ENCODE data around the gene BBS9.

- TF ChIP-seq POLR2A (IDR thresholded peaks at IDR 0.05; ENCODE audit: low read depth, low read length) (no peak), CTCF (IDR thresholded peaks at IDR 0.05; ENCODE audit: extremely low read depth in 1 of 2, insufficient read depth in 1 of 2, low read depth in 1 of 2, low read length in 2 of 2) (no peak), FOS (IDR thresholded peaks at IDR 0.05; ENCODE audit: borderline replicate concordance, insufficient read depth, low read length) (no peak), POLR2AphosphoS5 (IDR thresholded peaks at IDR 0.05; ENCODE audit: insufficient read depth, low read depth, low read length) (no peak), EZH2 (IDR thresholded peaks at IDR 0.05; ENCODE audit: borderline replicate concordance, low read depth, low read length, severe bottlenecking) (no peak), MYC (IDR thresholded peaks at IDR 0.05; ENCODE audit: low read depth, low read length) (no peak), JUN (IDR thresholded peaks at IDR 0.05; ENCODE audit: borderline replicate concordance, insufficient read depth, insufficient read length, low read depth) (no peak)
Observed at GRCh38 chr7:33649476-33650441, 520.4 kb downstream of the BBS9 start.

Data from endothelial cell of umbilical vein (primary cell).